Cardiac septum (tissue), 1 donor: ENCODE data around the gene CADM4. TPM values are rescaled to one million over a fixed set of nuclear protein-coding genes. Genes with fewer than 3 reads are reported as not detected.
"Not testable (repeated sequence)": the region's sequence is repeated elsewhere in the genome, so short reads cannot be mapped to it uniquely, and the experiment has no call there.

Experiments
- DNase-seq: peaks from one replicate; pipeline ENCODE4 v3.0.0-alpha.2; 2020; ENCODE audit warnings: low spot score
- intact Hi-C: fragments of 100-400 bp; cut with DNase I; formaldehyde crosslinking; loops from one replicate; pipeline ENCODE4 v1.14.0; 2022
- long read RNA-seq: library from polyadenylated mRNA; unstranded; transcript quantifications from one replicate; pipeline ENCODE4 v2.0.0, GENCODE V29; 2021
- total RNA-seq: library from RNA; stranded (reverse); fragmentation: NEBNext Ultra II Directional; extraction: Animal tissue kit (Norgen Biotek cat#: 25700); gene quantifications from one replicate; pipeline ENCODE4 v1.2.1, GENCODE V29; 2021
- donor health status: DM: no; HTN: no; CAD: no.

The CADM4 gene, protein sequence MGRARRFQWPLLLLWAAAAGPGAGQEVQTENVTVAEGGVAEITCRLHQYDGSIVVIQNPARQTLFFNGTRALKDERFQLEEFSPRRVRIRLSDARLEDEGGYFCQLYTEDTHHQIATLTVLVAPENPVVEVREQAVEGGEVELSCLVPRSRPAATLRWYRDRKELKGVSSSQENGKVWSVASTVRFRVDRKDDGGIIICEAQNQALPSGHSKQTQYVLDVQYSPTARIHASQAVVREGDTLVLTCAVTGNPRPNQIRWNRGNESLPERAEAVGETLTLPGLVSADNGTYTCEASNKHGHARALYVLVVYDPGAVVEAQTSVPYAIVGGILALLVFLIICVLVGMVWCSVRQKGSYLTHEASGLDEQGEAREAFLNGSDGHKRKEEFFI
- 5.7 TPM for total RNA-seq
- long read RNA-seq, partial matches to known transcripts: 0 of 1 reads
- long read RNA-seq, other reads (novel, unspliced or antisense): 0 of 1 reads

DNA sequence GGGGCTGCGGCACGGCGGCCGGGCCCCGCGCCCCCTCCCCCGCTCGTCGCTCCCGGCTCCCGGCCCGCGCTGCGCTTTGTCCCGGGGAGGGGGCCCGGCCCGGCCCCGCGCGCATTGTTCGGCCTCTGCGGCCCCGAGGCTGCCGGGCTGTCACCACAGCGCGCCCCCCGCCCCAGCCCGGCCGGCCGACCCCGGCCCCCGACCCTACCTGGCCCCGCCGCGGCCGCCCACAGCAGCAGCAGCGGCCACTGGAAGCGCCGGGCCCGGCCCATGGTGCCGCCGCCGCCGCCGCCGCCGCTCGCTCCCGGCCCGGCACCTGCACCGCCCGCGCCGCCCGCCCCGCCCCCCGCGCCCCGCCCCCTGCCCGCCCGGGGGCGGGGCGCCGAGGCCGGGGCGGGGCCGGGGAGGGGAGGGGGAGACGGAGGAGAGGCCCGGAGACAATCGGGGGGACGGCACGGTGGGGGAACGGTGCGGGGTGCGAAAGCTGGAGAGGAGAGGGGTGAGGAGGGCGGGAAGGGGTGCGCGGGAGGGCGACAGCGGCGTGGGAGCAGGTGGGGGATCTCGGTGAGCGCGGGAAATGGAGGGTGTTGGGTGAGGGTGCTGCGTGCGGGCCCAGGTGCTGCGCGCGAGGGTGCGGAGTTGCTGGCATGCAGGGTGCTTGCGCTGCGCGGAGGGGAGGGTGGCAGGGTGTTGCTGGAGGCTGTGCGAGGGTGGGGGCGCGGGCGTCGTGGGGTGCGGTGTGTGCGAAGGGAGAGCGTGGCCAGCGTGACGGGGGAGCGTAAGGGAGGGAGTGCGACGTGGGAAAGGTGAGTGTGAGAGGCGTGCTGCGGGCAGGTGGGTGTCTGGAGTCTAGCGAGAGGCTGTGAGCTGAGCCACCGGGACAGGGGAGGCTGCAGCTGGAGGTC, at the start of gene CADM4:
Gene CADM4 (minus strand): TSS at position 332 of the 905 bp plus-strand sequence. CDS start 60 bp downstream, at position 272.
- DNase-seq: no peak
- intact Hi-C loops: no loop called here

GRCh38 chr19:43688059-43688701, 48.5 kb upstream of the CADM4 start:
- intact Hi-C loops: no loop called here
- no peak for DNase-seq

DNA sequence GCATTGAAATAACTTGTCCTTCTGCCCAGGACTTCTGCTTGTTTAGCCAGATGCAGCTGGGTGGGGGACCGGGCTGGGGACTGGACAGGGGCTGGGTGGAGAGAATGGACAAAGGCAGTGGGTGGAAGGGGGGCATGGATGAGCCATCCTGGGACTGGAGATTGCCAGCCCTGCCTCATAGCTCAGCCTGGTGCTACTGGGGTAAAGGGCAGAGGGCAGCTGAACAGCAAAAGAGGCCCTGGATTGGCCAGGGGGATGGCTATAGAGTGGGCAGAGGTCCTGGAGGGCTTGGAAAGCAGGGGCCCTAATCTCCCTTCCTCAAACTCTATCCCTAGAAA, 48.0 kb upstream of the CADM4 start:
- no peak for DNase-seq
- intact Hi-C loops: no loop called here

GRCh38 chr19:43684326-43684725, 44.7 kb upstream of the CADM4 start:
- intact Hi-C loops: no loop called here
- DNase-seq: no peak

DNA sequence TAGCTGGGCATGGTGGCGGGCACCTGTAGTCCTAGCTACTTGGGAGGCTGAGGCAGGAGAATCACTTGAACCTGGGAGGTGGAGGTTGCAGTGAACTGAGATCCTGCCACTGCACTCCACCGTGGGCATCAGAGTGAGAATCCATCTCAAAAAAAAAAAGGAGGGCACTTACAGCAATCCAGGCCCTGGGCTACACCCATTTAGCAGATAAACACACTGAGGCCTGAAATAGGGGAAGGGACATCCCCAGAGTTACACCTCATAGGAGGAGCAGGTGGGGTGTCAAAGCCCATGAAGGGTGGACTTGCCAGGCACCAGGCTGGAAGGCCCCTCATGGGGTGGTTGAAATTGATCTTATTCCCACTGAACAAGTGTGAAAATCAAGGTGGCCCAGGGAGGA, 44.3 kb upstream of the CADM4 start:
- intact Hi-C loops: no loop called here

GRCh38 chr19:43682824-43683661, 43.4 kb upstream of the CADM4 start:
- DNase-seq: no peak
- intact Hi-C loops: no loop called here

More for the DNA sequence above, 44.3 kb upstream of the CADM4 start:
- no peak for DNase-seq

DNA sequence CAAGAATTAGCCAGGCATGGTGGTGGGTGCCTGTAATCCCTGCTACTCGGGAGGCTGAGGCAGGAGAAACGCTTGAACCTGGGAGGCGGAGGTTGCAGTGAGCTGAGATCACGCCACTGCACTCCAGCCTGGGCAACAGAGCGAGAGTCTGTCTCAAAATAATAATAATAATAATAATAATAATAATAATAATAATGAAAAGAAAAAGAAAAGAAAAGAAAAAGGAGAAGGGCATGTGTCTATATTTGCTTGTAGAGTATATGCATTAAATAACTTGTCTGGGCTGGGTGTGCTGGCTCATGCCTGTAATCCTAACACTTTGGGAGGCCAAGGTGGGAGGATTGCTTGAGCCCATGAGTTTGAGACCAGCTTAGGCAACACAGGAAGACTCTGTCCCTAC, 42.6 kb upstream of the CADM4 start:
- DNase-seq, intact Hi-C loops: not testable (repeated sequence)

- intact Hi-C loops: no loop called here
- no peak for DNase-seq
These were observed 42.2 kb upstream of the CADM4 start for GRCh38 chr19:43681821-43682220.

GRCh38 chr19:43678512-43679261, 39.0 kb upstream of the CADM4 start:
- intact Hi-C loops: loop anchor here (10.0 kb wide), 2 partner anchors 66 to 106 kb away; partner anchors contain the start of gene KCNN4
- DNase-seq: no peak

GRCh38 chr19:43675906-43676305, 36.3 kb upstream of the CADM4 start:
- intact Hi-C loops: loop anchor here (10.0 kb wide), 2 partner anchors 69 to 109 kb away; partner anchors contain the start of gene KCNN4
- no peak for DNase-seq

- intact Hi-C loops: loop anchor here (10.0 kb wide), 2 partner anchors 69 to 109 kb away; partner anchors contain the start of gene KCNN4
- DNase-seq: no peak
These were observed 35.7 kb upstream of the CADM4 start for GRCh38 chr19:43675269-43675879.

DNA sequence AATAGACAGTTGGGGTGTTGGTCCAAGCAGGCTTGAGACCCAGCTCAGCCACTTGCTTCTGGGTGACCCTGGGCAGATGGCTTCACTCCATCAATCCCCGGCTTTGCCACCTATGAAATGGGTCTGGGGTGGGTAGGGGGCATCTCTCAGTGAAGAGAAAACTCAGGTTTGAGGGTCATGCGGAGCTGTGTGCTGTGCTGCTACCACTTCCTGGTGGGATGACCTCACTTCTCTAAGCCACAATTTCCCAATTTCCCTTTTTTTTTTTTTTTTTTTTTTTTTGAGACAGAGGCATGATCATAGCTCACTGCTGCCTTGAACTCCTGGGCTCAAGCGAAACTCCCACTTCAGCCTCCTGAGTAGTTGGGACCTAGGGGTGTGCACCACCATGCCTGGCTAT, 34.9 kb upstream of the CADM4 start:
- intact Hi-C loops: loop anchor here (10.0 kb wide), 2 partner anchors 70 to 110 kb away; partner anchors contain the start of gene KCNN4
- no peak for DNase-seq

GRCh38 chr19:43674183-43674582, 34.5 kb upstream of the CADM4 start:
- no peak for DNase-seq
- intact Hi-C loops: loop anchor here (10.0 kb wide), 2 partner anchors 71 to 111 kb away; partner anchors contain the start of gene KCNN4

DNA sequence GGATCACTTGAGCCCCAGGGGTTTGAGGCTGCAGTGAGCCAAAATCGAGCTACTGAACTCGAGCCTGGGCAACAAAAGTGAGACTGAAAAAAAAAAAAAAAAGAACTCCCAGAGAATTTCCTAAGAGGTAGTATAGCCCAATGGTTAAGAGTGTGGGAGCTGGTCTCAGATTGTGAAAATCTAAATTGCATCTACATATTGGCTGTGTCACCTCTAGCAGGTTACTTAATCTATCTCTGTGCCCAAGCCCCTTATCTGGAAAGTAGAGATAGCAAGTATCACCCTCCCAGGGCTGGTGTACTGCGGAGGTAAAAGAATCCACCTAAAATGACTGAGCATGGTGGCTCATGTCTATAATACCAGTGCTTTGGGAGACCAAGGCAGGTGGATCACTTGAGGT, 34.0 kb upstream of the CADM4 start:
- intact Hi-C loops: loop anchor here (10.0 kb wide), 2 partner anchors 71 to 111 kb away; partner anchors contain the start of gene KCNN4
- no peak for DNase-seq

GRCh38 chr19:43672061-43672679, 32.5 kb upstream of the CADM4 start:
- intact Hi-C loops: loop anchor here (10.0 kb wide), 2 partner anchors 73 to 113 kb away; partner anchors contain the start of gene KCNN4
- DNase-seq: no peak

DNA sequence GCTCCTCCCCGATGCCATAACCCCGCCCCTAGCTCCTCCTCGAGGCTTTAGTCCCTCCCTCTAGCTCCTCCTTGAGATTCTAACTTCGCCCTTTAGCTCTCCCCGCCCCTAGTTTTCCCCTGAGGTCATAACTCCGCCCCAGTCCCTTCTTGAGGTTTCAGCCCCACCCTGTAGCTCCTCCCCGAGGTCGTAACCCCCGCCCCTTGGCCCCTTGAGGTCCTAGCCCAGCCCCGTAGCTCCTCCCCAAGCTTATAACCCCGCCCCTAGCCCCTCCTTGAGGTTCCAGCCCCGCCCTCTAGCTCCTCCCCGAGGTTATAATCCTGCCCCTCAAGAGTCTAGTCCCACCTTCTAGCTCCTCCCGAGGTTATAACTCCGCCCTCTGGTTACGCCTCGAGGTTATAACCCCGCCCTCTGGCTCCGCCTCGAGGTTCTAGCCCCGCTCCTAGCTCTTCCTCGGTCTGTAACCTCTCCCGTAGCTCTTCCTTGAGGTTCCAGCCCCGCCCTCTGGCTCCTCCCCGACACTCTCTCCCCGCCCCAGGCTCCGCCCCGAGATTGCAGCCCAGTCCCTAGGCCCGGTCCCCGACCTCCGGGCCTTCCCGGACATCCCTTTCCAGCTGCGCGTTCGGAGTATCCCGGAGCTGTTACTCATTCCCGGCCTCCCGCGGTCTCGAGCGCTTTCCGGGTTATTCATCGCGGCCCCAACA, 28.9 kb upstream of the CADM4 start:
- DNase-seq: peak; percentile 99
- intact Hi-C loops: loop anchor here (2.0 kb wide), 1 partner anchor 72 kb away; the partner anchor contains the start of genes IRGQ and ZNF576
